ENCODE results near the gene MED8.

GRCh38 chr1:43410571-43410970, 21.0 kb upstream of the MED8 start:
- no peak for TF ChIP-seq CTCF (conservative IDR thresholded peaks at IDR 0.05 in 1 of 2, IDR thresholded peaks at IDR 0.05 in 1 of 2; ENCODE audit: low read depth in 1 of 2, low read length in 2 of 2)
- no peak for TF ChIP-seq EZH2 (IDR thresholded peaks at IDR 0.05; ENCODE audit: low read length, missing control alignments)
